ENCODE results near the gene CGB5. TPM values are rescaled to one million over a fixed set of nuclear protein-coding genes. Genes with fewer than 3 reads are reported as not detected.

The CGB5 gene
- total RNA-seq, 1 experiment from 2014 or later: not detected

DNA sequence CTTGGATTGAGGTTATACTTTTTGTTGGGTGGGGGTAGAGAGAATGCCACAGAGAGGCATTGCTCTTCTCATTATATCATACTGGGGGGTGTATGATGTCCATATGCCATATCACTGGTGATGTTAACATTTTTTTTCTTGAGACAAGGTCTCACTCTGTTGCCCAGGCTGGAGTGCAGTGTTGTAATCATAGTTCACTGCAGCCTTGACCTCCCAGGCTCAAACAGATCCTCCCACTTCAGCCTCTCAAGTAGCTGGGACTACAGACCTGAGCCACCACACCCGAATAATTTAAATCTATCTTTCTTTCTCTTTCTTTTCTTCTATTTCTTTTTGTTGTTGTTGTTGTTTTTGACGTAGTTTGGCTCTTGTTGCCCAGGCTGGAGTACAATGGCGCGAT, 36.7 kb downstream of the CGB5 start:
- H3K9me2 ChIP-seq (replicated peaks; ENCODE audit: low read length): no peaks in the 10 kb centered on the region
- no peak overlapping the region for H3K9ac ChIP-seq (ENCODE audit: low read length)
- H3K4me2 ChIP-seq (ENCODE audit: low read length): no peak overlapping the region
- ATAC-seq (no peak), DNase-seq (no peak)
- TF ChIP-seq EZH2 (IDR thresholded peaks at IDR 0.05; ENCODE audit: low read length, unreplicated experiment): no peak
- no peak for TF ChIP-seq CTCF (conservative IDR thresholded peaks at IDR 0.05; ENCODE audit: low read depth, low read length)
- TF ChIP-seq EZH2phosphoT487 (IDR thresholded peaks at IDR 0.05; ENCODE audit: borderline replicate concordance, low read length): no peak
- intact Hi-C loops (cut with micrococcal nuclease): no loop called here
- POLR2A ChIA-PET (ENCODE audit: unreplicated experiment): no interaction called here
- CTCF ChIA-PET: no interaction called here
- no peak overlapping the region for H3K4me3 ChIP-seq (ENCODE audit: low read length)
- no peaks in the 10 kb centered on the region for H4K20me1 ChIP-seq (ENCODE audit: low read length)
- no peaks in the 10 kb centered on the region for H3K27me3 ChIP-seq (ENCODE audit: low read length)
- no peak overlapping the region for H2AFZ ChIP-seq (ENCODE audit: low read length)
- peaks cover 2% of the 10 kb centered on the region for H3K79me2 ChIP-seq (ENCODE audit: low read length)
- H3K4me1 ChIP-seq (ENCODE audit: insufficient read depth, low read length): 0 out of 2 replicates have a peak, but pooled peaks cover 4% of the 10 kb centered on the region
- no peaks in the 10 kb centered on the region for H3K9me3 ChIP-seq (ENCODE audit: low read length)
- H3K27ac ChIP-seq (ENCODE audit: low read length): no peak overlapping the region
- BruUV-seq (replicated peaks): no TSS peak
- no peaks in the 10 kb centered on the region for H3F3A ChIP-seq (ENCODE audit: low read length, unreplicated experiment)
- no peaks in the 10 kb centered on the region for H3K36me3 ChIP-seq (ENCODE audit: low read depth, low read length)

DNA sequence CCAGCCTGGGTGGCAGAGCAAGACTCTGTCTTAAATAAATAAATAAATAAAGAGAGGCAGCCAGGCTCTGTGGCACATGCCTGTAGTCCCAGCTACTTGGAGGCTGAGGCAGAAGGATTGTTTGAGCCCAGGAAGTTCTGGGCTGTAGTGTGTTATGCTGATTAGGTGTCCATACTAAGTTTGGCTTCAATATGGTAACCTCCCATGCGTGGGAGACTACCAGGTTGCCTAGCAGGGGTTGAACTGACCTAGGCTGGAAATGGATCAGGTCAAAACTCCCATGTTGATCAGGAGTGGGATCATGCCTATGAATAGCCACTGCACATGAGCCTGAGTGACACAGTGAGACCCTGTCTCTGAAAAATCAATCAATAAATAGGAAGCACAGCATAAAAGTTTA, 37.6 kb downstream of the CGB5 start:
- Histone ChIP-seq H3K36me3 (ENCODE audit: low read depth, low read length) (peaks cover 1% of the 10 kb centered on the region; the same call in 1 of the 2 replicates), H2AFZ (ENCODE audit: low read length) (no peak overlapping the region), H3F3A (ENCODE audit: low read length, unreplicated experiment) (no peaks in the 10 kb centered on the region), H3K27ac (ENCODE audit: low read length) (no peak overlapping the region), H3K4me3 (ENCODE audit: low read length) (no peak overlapping the region), H3K27me3 (ENCODE audit: low read length) (no peaks in the 10 kb centered on the region), H3K9ac (ENCODE audit: low read length) (no peak overlapping the region), H4K20me1 (ENCODE audit: low read length) (peaks cover 8% of the 10 kb centered on the region), H3K9me3 (ENCODE audit: low read length) (no peaks in the 10 kb centered on the region), H3K4me1 (ENCODE audit: insufficient read depth, low read length) (0 out of 2 replicates have a peak, but pooled peaks cover 4% of the 10 kb centered on the region), H3K4me2 (ENCODE audit: low read length) (no peak overlapping the region), H3K9me2 (replicated peaks; ENCODE audit: low read length) (no peaks in the 10 kb centered on the region), H3K79me2 (ENCODE audit: low read length) (peaks cover 10% of the 10 kb centered on the region)
- DNase-seq: no peak
- ChIA-PET POLR2A (ENCODE audit: unreplicated experiment) (no interaction called here), CTCF (no interaction called here)
- BruUV-seq (replicated peaks): no TSS peak
- no peak for TF ChIP-seq CTCF (conservative IDR thresholded peaks at IDR 0.05; ENCODE audit: low read depth, low read length)
- no peak for TF ChIP-seq EZH2phosphoT487 (IDR thresholded peaks at IDR 0.05; ENCODE audit: borderline replicate concordance, low read length)
- TF ChIP-seq EZH2 (IDR thresholded peaks at IDR 0.05; ENCODE audit: low read length, unreplicated experiment): no peak
- ATAC-seq: no peak
- intact Hi-C loops (cut with micrococcal nuclease): no loop called here

DNA sequence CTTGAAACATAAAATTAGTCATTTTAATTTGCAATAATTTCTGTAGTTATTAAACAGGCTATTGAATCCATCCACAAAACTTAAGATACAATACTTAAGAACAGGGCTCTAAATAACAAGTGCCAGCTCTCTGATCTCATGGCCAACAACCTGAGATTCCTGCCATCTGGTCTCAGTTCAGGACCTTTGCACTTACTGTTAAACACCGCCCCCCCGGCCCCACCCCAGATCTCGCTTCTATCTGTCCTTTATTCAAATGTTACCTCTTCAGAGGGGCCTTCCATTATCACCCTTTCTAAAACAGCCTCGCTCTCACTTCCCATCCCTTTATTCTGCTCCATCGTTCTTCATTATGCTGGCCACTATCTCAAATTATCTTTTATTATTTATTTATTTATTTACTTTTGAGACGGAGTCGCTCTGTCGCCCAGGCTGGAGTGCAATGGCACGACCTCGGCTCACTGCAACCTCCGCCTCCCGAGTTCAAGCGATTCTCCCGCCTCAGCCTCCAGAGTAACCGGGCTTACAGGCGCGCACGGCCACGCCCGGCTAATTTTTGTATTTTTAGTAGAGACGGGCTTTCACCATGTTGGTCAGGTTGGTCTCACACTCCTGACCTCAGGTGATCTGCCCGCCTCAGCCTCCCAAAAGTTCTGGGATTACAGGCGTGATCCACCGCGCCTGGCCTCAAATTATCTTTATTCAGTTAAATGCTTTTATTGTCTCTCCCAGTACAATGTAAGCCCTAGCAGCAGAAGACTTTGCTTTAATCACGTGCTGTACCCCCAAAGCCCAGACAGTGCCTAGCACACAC, 40.8 kb downstream of the CGB5 start:
- no peaks in the 10 kb centered on the region for H3K9me3 ChIP-seq (ENCODE audit: low read length)
- TSS peak; percentile 86 for BruUV-seq (replicated peaks)
- H3K4me3 ChIP-seq (ENCODE audit: low read length): peak overlapping the region; percentile 81
- intact Hi-C loops (cut with micrococcal nuclease): no loop called here
- peaks cover 39% of the 10 kb centered on the region for H3K79me2 ChIP-seq (ENCODE audit: low read length)
- no peaks in the 10 kb centered on the region for H3F3A ChIP-seq (ENCODE audit: low read length, unreplicated experiment)
- H4K20me1 ChIP-seq (ENCODE audit: low read length): peaks cover 34% of the 10 kb centered on the region
- H3K4me1 ChIP-seq (ENCODE audit: insufficient read depth, low read length): peaks cover 4% of the 10 kb centered on the region; the same call in 1 of the 2 replicates
- no peak for TF ChIP-seq EZH2 (IDR thresholded peaks at IDR 0.05; ENCODE audit: low read length, unreplicated experiment)
- no peak for TF ChIP-seq EZH2phosphoT487 (IDR thresholded peaks at IDR 0.05; ENCODE audit: borderline replicate concordance, low read length)
- no peak for TF ChIP-seq CTCF (conservative IDR thresholded peaks at IDR 0.05; ENCODE audit: low read depth, low read length)
- ChIA-PET POLR2A (ENCODE audit: unreplicated experiment) (no interaction called here), CTCF (no interaction called here)
- ATAC-seq (peak; percentile 4), DNase-seq (no peak)
- peak overlapping the region; percentile 97 for H2AFZ ChIP-seq (ENCODE audit: low read length)
- no peak overlapping the region; the same call in 1 of the 2 replicates for H3K27ac ChIP-seq (ENCODE audit: low read length)
- H3K27me3 ChIP-seq (ENCODE audit: low read length): no peaks in the 10 kb centered on the region
- H3K9me2 ChIP-seq (replicated peaks; ENCODE audit: low read length): no peaks in the 10 kb centered on the region
- H3K9ac ChIP-seq (ENCODE audit: low read length): peak overlapping the region; percentile 99
- peak overlapping the region; percentile 99 for H3K4me2 ChIP-seq (ENCODE audit: low read length)
- H3K36me3 ChIP-seq (ENCODE audit: low read depth, low read length): peaks cover 16% of the 10 kb centered on the region

All from PC-3 (cell line).